CD4-positive, alpha-beta T cell treated with Interleukin-15 for 4 hours (primary cell): ENCODE results near the gene MON1A.
A peak's percentile ranks its signal among the peaks of the same experiment; 100 is the strongest.
"Not testable (repeated sequence)": the region's sequence is repeated elsewhere in the genome, so short reads cannot be mapped to it uniquely, and the experiment has no call there.

Experiments used
- DNase-seq: peaks from one replicate; pipeline ENCODE4 v3.0.0-alpha.2; 2020; ENCODE audit warnings: low spot score

The MON1A gene, protein sequence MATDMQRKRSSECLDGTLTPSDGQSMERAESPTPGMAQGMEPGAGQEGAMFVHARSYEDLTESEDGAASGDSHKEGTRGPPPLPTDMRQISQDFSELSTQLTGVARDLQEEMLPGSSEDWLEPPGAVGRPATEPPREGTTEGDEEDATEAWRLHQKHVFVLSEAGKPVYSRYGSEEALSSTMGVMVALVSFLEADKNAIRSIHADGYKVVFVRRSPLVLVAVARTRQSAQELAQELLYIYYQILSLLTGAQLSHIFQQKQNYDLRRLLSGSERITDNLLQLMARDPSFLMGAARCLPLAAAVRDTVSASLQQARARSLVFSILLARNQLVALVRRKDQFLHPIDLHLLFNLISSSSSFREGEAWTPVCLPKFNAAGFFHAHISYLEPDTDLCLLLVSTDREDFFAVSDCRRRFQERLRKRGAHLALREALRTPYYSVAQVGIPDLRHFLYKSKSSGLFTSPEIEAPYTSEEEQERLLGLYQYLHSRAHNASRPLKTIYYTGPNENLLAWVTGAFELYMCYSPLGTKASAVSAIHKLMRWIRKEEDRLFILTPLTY

GRCh38 chr3:49929291-49930167 is at the start of gene MON1A:
TSS of gene MON1A (minus strand) at chr3:49929811. CDS start at chr3:49913346, 16,465 bp downstream.
- peak; percentile 88 for DNase-seq

- no peak for DNase-seq
Measured at GRCh38 chr3:49976942-49977341, 47.3 kb upstream of the MON1A start.

DNA sequence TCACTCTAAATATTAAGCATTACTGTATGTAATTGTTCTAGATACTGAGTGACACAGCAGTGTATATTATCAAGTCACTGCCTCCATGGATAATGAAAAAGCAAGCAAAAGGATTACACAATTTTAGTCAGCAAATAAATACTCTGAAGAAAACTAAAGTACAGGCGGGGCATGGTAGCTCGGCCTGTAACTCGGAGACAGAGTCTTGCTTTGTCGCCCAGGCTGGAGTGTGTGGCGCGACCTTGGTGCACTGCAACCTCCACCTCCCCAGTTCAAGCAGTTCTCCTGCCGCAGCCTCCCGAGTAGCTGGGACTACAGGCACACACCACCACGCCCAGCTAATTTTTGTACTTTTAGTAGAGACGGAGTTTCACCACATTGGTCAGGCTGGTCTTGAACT is 43.0 kb upstream of the MON1A start:
- DNase-seq: no peak

- no peak for DNase-seq
Measured at GRCh38 chr3:49968346-49968745, 38.7 kb upstream of the MON1A start.

DNA sequence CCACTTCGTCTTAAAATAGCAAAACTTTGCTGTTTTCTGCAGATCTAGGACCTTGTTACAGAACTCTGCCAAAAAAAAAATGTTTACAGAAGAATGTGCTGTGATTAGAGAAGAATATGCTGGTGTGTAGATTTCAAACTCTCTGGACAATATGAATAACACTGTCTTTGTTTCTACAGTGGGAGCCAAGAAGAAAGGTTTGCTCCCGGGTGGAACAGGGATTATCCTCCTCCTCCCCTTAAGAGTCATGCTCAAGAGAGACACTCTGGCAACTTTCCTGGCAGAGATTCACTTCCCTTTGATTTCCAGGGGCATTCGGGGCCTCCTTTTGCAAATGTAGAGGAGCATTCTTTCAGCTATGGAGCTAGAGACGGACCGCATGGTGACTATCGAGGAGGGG is 37.7 kb upstream of the MON1A start:
- no peak for DNase-seq

GRCh38 chr3:49966233-49966942 is 36.8 kb upstream of the MON1A start:
- no peak for DNase-seq

DNA sequence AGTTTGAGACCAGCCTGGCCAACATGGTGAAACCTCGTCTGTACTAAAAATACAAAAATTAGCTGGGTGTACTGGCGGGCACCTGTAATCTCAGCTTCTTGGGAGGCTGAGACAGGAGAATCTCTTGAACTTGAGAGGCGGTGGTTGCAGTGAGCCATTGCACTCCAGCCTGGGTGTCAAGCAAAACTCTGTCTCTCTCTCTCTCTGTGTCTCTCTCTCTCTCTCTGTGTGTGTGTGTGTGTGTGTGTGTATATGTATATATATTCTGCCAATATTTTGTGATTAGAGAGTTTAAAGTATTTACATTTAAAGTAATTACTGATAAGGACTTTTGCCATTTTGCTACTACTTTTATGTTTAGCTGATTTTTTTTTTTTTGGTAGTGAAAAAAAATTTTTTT is 26.0 kb upstream of the MON1A start:
- no peak for DNase-seq

- no peak for DNase-seq
Measured at GRCh38 chr3:49952924-49953323, 23.3 kb upstream of the MON1A start.

- no peak for DNase-seq
Measured at GRCh38 chr3:49942651-49943050, 13.0 kb upstream of the MON1A start.

DNA sequence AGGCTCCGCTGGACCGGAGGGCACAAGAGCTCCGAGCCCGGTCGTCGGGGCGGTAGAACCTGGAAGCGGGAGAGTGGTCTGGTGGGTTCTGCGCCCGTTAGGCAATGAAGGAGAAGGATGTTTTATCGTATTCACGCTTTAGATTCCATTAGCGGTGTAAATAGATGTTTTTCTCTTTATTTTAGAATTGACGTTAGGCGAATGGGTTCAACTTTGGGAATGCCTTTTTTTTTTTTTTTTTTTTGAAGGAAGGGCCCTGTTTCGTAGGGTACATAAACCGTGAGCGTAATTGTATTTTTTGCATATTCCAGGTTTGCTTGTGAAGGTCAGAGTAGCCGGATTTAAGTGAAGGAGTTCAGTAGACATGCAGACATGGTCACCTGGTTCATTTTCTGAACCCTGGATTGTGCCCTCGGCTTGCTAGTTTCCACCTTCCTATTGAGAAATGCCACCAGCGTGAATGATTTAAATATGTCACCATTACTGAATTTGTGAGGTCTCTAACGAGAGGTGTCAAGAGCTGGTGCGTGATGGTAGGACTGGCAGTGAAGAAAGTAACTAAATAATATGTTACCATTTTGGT is 11.1 kb upstream of the MON1A start:
- DNase-seq: no peak

DNA sequence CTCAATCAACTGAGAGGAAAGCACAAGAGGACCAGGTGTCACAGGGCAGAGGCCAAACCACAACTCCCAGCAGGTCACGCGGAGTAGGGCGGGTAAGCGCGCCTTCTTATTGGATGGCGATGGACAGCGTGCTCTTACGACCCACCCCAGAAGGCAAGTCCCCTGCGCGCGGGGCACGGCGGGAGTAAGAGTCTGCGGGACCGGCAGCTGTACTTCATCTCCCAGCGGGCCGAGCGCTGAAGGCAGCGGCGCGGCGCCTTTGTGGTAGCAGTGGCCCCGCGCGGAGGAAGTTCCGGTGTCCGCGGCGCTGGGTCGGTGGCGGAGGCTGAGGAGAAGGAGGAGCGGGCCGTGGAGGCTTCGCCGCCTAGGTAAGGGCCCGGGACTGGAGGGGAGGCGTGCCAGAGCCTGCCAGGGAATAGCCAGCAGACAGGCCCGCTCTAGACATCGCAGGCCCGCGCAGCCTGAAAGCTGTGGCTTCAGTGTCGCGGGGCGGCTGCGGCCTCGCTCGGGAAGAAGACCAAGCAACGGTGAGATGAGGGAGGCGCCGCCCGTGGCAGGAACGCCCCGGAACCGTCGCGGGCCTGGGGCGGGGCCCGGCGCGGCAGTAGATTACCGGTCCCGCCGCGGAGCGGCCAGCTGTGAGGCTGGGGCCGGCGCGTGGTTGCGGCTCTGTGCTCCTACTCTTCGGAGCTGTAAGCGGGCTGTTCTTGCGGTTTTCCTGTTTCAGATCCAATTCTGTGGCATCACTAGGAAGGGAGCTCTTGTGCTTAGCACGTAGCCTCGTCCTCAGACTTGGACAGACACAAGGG is 10.5 kb upstream of the MON1A start, which contains the start of gene RBM6:
Gene RBM6, plus strand, starts transcription at position 293 of the 809 bp plus-strand sequence. CDS start 22,492 bp downstream, outside the sequence.
- DNase-seq: peak; percentile 94

DNA sequence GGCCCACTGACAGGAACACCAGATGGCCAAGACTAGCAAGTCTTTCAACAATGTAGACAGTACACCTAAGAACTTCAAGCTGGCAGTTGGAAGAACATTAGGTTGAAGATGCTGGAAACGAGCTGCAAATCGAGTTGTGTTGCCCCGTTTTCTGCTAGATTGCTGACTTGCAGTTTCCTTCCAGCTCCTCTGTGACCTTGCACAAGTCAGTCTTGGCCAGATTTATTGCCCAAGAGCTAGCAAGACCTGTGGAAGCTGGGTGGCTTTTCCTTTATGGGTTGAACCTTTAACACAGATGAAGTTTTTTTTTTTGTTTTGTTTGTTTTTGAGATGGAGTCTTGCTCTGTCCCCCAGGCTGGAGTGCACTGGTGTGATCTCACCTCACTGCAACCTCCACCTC is 7.5 kb upstream of the MON1A start:
- DNase-seq: no peak

DNA sequence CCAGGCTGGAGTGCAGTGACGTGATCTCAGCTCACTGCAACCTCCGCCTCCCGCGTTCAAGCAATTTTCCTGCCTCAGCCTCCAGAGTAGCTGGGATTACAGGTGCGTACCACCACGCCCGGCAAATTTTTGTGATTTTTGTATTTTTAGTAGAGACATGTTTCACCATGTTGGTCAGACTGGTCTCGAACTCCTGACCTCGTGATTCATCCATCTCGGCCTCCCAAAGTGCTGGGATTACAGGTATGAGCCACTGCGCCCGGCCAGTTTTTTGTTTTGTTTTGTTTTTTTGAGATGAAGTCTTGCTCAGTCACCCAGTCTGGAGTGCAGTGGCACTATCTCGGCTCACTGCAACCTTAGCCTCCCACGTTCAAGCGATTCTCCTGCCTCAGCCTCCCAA is 2.7 kb upstream of the MON1A start:
- DNase-seq: not testable (repeated sequence)

- DNase-seq: no peak
Measured at GRCh38 chr3:49930922-49931321, 1.3 kb upstream of the MON1A start.

GRCh38 chr3:49930168-49930690 is 618 bp upstream of the MON1A start:
- DNase-seq: no peak

- DNase-seq: no peak
Measured at GRCh38 chr3:49928481-49929017, 1.1 kb downstream of the MON1A start.

GRCh38 chr3:49927798-49928197 is 1.8 kb downstream of the MON1A start:
- no peak for DNase-seq

GRCh38 chr3:49926117-49926728 is 3.4 kb downstream of the MON1A start:
- no peak for DNase-seq

GRCh38 chr3:49925485-49925884 is 4.1 kb downstream of the MON1A start:
- DNase-seq: no peak

DNA sequence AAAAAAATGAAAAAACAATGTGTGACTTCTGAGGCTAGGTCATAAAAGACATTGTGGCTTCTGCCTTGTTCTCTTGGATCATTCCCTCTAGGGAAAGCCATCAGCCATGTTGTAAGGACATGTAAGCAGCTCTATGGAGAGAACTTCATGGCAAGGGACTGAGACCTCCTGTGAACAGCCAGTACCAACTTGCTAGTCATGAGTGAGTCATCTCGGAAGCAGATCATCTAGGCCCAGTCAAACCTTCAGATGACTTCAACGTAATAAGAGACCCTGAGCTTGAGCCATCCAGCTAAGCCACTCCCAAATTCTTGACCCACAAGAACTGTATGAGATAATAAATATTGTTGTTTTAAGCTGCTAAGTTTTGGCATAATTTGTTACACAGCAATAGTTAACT is 4.9 kb downstream of the MON1A start:
- no peak for DNase-seq
